ENCODE measurements around the gene MAGI2. TPM values are rescaled to one million over a fixed set of nuclear protein-coding genes. Genes with fewer than 3 reads are reported as not detected.

MAGI2 gene
- total RNA-seq, 1 donor from 2014 or later, result 5.4 TPM

DNA sequence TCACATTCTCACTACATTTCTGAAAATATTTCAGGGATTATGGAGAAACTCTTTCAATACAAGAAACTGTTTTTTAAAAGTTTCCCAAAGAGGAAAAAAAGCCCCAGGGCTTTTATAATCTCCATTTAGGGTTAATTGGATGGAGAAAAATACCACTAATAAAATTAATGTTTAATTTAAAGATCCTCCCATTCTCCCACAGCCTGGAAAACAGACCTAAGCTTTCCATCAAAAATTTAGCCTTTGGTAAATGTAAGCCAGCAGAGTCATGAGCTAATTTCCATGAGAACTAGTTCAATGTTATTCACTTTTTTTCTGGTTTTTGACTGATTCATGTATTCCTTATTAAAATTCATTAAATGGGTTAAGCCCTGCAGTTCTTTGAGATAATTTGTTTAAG lies 1246.2 kb downstream of the MAGI2 start:
- FAIRE-seq (no peak), DNase-seq (ENCODE audit: low read depth) (no peak)
- no peak overlapping the region for H3K27ac ChIP-seq (ENCODE audit: low read depth, low read length)
- H3K9ac ChIP-seq (ENCODE audit: low read length), result no peak overlapping the region
- no peak overlapping the region for H3K27ac Mint-ChIP-seq (ENCODE audit: unreplicated experiment)
- no peaks in the 10 kb centered on the region for H4K20me1 ChIP-seq (ENCODE audit: insufficient read depth, low read length)
- no peaks in the 10 kb centered on the region for H3K36me3 ChIP-seq (ENCODE audit: insufficient read depth, low read length)
- H3K4me1 Mint-ChIP-seq (ENCODE audit: low read depth, unreplicated experiment), result peaks cover 4% of the 10 kb centered on the region
- H3K4me3 Mint-ChIP-seq (ENCODE audit: unreplicated experiment), result no peak overlapping the region
- no peaks in the 10 kb centered on the region for H3K36me3 Mint-ChIP-seq (ENCODE audit: low read depth, unreplicated experiment)
- TF ChIP-seq, protein P1, sequence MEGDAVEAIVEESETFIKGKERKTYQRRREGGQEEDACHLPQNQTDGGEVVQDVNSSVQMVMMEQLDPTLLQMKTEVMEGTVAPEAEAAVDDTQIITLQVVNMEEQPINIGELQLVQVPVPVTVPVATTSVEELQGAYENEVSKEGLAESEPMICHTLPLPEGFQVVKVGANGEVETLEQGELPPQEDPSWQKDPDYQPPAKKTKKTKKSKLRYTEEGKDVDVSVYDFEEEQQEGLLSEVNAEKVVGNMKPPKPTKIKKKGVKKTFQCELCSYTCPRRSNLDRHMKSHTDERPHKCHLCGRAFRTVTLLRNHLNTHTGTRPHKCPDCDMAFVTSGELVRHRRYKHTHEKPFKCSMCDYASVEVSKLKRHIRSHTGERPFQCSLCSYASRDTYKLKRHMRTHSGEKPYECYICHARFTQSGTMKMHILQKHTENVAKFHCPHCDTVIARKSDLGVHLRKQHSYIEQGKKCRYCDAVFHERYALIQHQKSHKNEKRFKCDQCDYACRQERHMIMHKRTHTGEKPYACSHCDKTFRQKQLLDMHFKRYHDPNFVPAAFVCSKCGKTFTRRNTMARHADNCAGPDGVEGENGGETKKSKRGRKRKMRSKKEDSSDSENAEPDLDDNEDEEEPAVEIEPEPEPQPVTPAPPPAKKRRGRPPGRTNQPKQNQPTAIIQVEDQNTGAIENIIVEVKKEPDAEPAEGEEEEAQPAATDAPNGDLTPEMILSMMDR (IDR thresholded peaks at IDR 0.05; ENCODE audit: insufficient read depth, low read depth, low read length), result no peak
- no peak for TF ChIP-seq EZH2 (IDR thresholded peaks at IDR 0.05; ENCODE audit: insufficient read depth, low read length)
- H3K4me2 ChIP-seq (ENCODE audit: low read length), result no peak overlapping the region
- no peaks in the 10 kb centered on the region for H3K4me1 ChIP-seq (ENCODE audit: insufficient read depth, low read length)
- H3K27me3 Mint-ChIP-seq (ENCODE audit: low read depth, unreplicated experiment), result no peaks in the 10 kb centered on the region
- H3K27me3 ChIP-seq (ENCODE audit: insufficient read depth, low read length), result no peaks in the 10 kb centered on the region
- H2AFZ ChIP-seq (ENCODE audit: low read depth, low read length), result no peak overlapping the region
- no peak overlapping the region for H3K4me3 ChIP-seq (ENCODE audit: insufficient read depth, low read depth, low read length)
- H3K9me3 ChIP-seq (ENCODE audit: insufficient read depth, low read depth, low read length), result no peaks in the 10 kb centered on the region
- H3K79me2 ChIP-seq (ENCODE audit: insufficient read depth, low read length), result no peaks in the 10 kb centered on the region
- H3K9me3 Mint-ChIP-seq (ENCODE audit: unreplicated experiment), result peaks cover 3% of the 10 kb centered on the region

DNA sequence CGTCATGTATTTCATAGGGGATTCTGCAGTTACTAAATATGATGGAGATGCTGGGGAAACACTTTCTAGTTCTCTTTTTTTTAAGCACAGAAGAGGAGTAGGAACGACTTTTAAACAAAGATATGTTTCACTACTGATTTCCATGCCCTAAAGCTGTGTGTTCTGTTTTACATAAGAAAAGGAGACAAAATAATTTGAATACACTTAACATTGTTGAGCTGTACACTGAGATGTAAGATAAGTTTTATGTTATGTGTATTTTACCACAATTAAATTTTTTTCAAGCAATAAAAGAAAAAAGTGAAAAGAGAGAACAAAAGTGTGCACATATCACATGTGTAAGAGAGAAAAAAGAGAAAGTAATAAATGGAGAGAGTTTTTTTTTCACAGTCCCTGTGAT lies 1246.7 kb downstream of the MAGI2 start:
- DNase-seq (ENCODE audit: low read depth) (no peak), FAIRE-seq (peak; percentile 23)
- Histone ChIP-seq H3K36me3 (ENCODE audit: insufficient read depth, low read length) (no peaks in the 10 kb centered on the region), H4K20me1 (ENCODE audit: insufficient read depth, low read length) (no peaks in the 10 kb centered on the region), H3K9me3 (ENCODE audit: insufficient read depth, low read depth, low read length) (no peaks in the 10 kb centered on the region), H3K9ac (ENCODE audit: low read length) (no peak overlapping the region), H3K27ac (ENCODE audit: low read depth, low read length) (no peak overlapping the region), H3K27me3 (ENCODE audit: insufficient read depth, low read length) (no peaks in the 10 kb centered on the region), H3K79me2 (ENCODE audit: insufficient read depth, low read length) (no peaks in the 10 kb centered on the region), H3K4me1 (ENCODE audit: insufficient read depth, low read length) (no peaks in the 10 kb centered on the region), H3K4me2 (ENCODE audit: low read length) (no peak overlapping the region), H2AFZ (ENCODE audit: low read depth, low read length) (no peak overlapping the region), H3K4me3 (ENCODE audit: insufficient read depth, low read depth, low read length) (no peak overlapping the region)
- no peak for TF ChIP-seq EZH2 (IDR thresholded peaks at IDR 0.05; ENCODE audit: insufficient read depth, low read length)
- TF ChIP-seq, protein P1 (IDR thresholded peaks at IDR 0.05; ENCODE audit: insufficient read depth, low read depth, low read length), result no peak
- Mint-ChIP-seq H3K4me3 (ENCODE audit: unreplicated experiment) (no peak overlapping the region), H3K36me3 (ENCODE audit: low read depth, unreplicated experiment) (no peaks in the 10 kb centered on the region), H3K4me1 (ENCODE audit: low read depth, unreplicated experiment) (peaks cover 4% of the 10 kb centered on the region), H3K9me3 (ENCODE audit: unreplicated experiment) (peaks cover 3% of the 10 kb centered on the region), H3K27me3 (ENCODE audit: low read depth, unreplicated experiment) (no peaks in the 10 kb centered on the region), H3K27ac (ENCODE audit: unreplicated experiment) (no peak overlapping the region)

DNA sequence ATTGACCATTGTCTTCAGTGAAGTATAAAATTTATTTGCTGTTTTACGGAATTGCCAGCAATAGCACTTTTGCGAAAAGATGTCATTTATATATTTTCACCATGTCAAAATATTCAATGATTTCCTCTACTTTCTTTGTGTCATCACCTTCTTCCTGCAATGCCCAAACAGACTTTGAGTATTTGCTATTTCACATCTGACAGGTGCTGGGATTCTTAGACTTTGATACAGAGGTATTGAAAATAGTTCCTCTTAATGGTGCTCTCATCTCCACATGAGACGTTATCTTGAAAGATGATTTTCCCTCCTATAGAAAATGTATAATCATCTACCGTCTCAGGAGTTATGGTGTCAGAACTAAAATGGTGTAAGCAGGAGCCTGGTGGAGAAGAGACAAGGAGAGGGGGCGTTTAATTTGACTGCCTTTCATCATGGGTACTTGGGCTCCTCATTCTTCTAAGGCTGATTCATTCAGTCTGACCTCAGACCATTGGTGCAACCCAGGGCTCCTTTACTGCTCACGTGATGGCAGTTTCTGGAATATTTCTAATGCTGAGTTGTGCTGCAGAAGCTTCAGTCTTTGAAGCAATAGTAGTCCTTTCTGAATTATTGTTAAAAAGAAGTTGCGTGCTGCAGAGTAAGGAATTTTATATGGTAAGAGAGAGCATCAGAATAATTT lies 1250.3 kb downstream of the MAGI2 start:
- Histone ChIP-seq H3K9ac (ENCODE audit: low read length) (no peak overlapping the region), H3K4me3 (ENCODE audit: insufficient read depth, low read depth, low read length) (no peak overlapping the region), H3K4me2 (ENCODE audit: low read length) (no peak overlapping the region), H3K36me3 (ENCODE audit: insufficient read depth, low read length) (no peaks in the 10 kb centered on the region), H3K4me1 (ENCODE audit: insufficient read depth, low read length) (no peaks in the 10 kb centered on the region), H2AFZ (ENCODE audit: low read depth, low read length) (no peak overlapping the region), H3K9me3 (ENCODE audit: insufficient read depth, low read depth, low read length) (no peaks in the 10 kb centered on the region), H3K79me2 (ENCODE audit: insufficient read depth, low read length) (no peaks in the 10 kb centered on the region), H3K27me3 (ENCODE audit: insufficient read depth, low read length) (no peaks in the 10 kb centered on the region), H3K27ac (ENCODE audit: low read depth, low read length) (no peak overlapping the region), H4K20me1 (ENCODE audit: insufficient read depth, low read length) (no peaks in the 10 kb centered on the region)
- Mint-ChIP-seq H3K36me3 (ENCODE audit: low read depth, unreplicated experiment) (no peaks in the 10 kb centered on the region), H3K27ac (ENCODE audit: unreplicated experiment) (no peak overlapping the region), H3K4me1 (ENCODE audit: low read depth, unreplicated experiment) (peaks cover 7% of the 10 kb centered on the region), H3K9me3 (ENCODE audit: unreplicated experiment) (no peaks in the 10 kb centered on the region), H3K4me3 (ENCODE audit: unreplicated experiment) (no peak overlapping the region), H3K27me3 (ENCODE audit: low read depth, unreplicated experiment) (no peaks in the 10 kb centered on the region)
- DNase-seq (ENCODE audit: low read depth) (no peak), FAIRE-seq (no peak)
- TF ChIP-seq, protein P1 (IDR thresholded peaks at IDR 0.05; ENCODE audit: insufficient read depth, low read depth, low read length), result no peak
- TF ChIP-seq EZH2 (IDR thresholded peaks at IDR 0.05; ENCODE audit: insufficient read depth, low read length), result no peak

Measured in astrocyte (in vitro differentiated cells and primary cell).